Bronchial epithelial cell (primary cell): ENCODE measurements around the gene SNRPD2. TPM values are rescaled to one million over a fixed set of nuclear protein-coding genes. Genes with fewer than 3 reads are reported as not detected.

Experiments used
- DNase-seq: peaks from one replicate; pipeline ENCODE4 v3.0.0-alpha.2; 2010; ENCODE audit warnings: low read depth
- FAIRE-seq: peaks from 2 replicates; lab custom pipeline; 2011; peaks lifted over from hg19 to GRCh38; lab: Jason Lieb, UNC
- H3K27me3 ChIP-seq: 2 replicates; pipeline ENCODE4 v1.5.1; 2011; ENCODE audit warnings: low read length; ENCODE audit not compliant: control insufficient read depth, insufficient read depth
- H3K36me3 ChIP-seq: 2 replicates; pipeline ENCODE4 v1.5.1; 2011; ENCODE audit warnings: low read length; ENCODE audit not compliant: control insufficient read depth, insufficient read depth
- H3K4me3 ChIP-seq: 2 replicates; pipeline ENCODE4 v1.5.1; 2011; ENCODE audit warnings: mild to moderate bottlenecking, low read depth, low read length, control low read depth
- total RNA-seq: library from RNA; depleted of rRNA; stranded (reverse); fragments of >200 nt; gene quantifications from 2 replicates; pipeline ENCODE4 v1.2.1, GENCODE V29; 2014
- TF ChIP-seq, protein P1 (sequence below): IDR thresholded peaks from 2 replicates; pipeline ENCODE4 v1.5.1; 2011; ENCODE audit warnings: mild to moderate bottlenecking, moderate library complexity, low read length, control low read depth, inconsistent platforms; ENCODE audit not compliant: insufficient read depth, severe bottlenecking

SNRPD2 gene
- total RNA-seq, 1 donor from 2014 or later = 429 TPM

DNA sequence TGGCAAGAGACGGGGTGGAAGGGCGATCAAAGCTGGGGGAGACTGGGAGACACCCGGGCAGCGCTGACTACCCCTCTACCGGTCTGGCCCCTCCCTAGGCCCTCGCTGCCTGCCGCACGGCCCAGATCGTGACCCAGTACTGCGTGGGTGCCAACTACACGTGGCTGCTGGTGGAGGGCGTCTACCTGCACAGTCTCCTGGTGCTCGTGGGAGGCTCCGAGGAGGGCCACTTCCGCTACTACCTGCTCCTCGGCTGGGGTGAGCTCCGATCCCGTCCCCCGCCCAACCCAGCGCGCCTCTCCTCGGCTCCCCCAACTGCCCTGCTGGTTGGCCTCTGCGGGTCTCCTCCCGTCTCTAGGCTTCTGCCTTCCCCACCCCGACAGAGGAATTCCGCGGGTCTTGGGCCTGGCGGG lies 14.9 kb downstream of the SNRPD2 start:
- no peaks in the 10 kb centered on the region for H3K27me3 ChIP-seq
- DNase-seq (no peak), FAIRE-seq (no peak)
- TF ChIP-seq, protein P1, sequence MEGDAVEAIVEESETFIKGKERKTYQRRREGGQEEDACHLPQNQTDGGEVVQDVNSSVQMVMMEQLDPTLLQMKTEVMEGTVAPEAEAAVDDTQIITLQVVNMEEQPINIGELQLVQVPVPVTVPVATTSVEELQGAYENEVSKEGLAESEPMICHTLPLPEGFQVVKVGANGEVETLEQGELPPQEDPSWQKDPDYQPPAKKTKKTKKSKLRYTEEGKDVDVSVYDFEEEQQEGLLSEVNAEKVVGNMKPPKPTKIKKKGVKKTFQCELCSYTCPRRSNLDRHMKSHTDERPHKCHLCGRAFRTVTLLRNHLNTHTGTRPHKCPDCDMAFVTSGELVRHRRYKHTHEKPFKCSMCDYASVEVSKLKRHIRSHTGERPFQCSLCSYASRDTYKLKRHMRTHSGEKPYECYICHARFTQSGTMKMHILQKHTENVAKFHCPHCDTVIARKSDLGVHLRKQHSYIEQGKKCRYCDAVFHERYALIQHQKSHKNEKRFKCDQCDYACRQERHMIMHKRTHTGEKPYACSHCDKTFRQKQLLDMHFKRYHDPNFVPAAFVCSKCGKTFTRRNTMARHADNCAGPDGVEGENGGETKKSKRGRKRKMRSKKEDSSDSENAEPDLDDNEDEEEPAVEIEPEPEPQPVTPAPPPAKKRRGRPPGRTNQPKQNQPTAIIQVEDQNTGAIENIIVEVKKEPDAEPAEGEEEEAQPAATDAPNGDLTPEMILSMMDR = no peak
- no peaks in the 10 kb centered on the region for H3K36me3 ChIP-seq
- H3K4me3 ChIP-seq = peak overlapping the region; percentile 39

DNA sequence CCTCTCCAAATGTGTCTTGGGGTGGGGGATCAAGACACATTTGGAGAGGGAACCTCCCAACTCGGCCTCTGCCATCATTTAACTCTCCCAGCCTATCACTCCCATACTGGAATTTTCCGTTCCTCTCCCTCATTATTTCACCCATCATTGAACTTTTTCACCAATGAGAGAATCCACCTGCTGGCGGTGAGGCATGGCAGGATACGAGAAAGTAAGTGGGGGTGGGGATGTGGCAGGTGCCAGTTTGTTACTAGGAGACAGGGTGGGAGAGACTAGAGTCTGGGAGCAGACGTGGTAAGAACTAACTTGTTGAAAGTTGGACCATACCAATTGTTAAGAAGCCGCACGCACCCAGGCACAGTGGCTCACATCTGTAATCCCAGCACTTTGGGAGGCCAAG lies 16.8 kb downstream of the SNRPD2 start:
- FAIRE-seq (no peak), DNase-seq (no peak)
- no peak overlapping the region for H3K4me3 ChIP-seq
- TF ChIP-seq, protein P1 = no peak
- no peaks in the 10 kb centered on the region for H3K36me3 ChIP-seq
- no peaks in the 10 kb centered on the region for H3K27me3 ChIP-seq

DNA sequence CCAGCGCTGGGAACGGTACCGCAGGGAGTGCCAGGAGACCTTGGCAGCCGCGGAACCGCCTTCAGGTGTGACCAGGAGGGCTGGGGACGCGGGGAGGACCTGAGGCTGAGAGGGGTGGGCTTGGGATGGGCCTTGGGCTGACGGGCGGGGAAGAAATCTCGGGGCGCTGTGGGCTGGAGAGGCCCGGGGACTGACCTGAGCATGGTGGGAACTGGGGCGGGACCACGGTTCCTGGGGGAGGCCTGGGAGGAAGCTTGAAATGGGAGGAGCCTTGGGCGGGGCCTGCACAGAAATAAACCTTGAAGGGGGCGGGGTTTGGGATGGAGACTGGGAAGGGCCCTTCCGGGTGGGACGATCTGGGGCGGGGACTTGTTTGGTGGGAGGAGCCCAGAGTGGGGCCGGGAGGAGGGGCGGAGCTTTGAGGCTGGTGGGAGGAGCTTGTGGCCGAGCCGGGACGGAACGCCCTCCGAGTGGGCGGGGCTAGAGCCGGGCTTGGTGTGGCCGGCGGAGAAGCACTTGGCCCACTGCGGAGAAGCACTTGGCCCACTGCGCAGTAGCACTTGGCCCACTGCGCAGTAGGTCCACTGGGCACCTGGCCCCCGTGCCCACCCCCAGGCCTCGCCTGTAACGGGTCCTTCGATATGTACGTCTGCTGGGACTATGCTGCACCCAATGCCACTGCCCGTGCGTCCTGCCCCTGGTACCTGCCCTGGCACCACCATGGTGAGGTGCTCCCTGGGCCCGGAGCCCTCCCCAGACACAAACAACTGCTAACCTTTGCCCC lies 20.9 kb downstream of the SNRPD2 start:
- DNase-seq = peak; percentile 73
- Histone ChIP-seq H3K36me3 (no peaks in the 10 kb centered on the region), H3K27me3 (no peaks in the 10 kb centered on the region), H3K4me3 (peak overlapping the region; percentile 45)
- FAIRE-seq = no peak
- TF ChIP-seq, protein P1 = no peak

DNA sequence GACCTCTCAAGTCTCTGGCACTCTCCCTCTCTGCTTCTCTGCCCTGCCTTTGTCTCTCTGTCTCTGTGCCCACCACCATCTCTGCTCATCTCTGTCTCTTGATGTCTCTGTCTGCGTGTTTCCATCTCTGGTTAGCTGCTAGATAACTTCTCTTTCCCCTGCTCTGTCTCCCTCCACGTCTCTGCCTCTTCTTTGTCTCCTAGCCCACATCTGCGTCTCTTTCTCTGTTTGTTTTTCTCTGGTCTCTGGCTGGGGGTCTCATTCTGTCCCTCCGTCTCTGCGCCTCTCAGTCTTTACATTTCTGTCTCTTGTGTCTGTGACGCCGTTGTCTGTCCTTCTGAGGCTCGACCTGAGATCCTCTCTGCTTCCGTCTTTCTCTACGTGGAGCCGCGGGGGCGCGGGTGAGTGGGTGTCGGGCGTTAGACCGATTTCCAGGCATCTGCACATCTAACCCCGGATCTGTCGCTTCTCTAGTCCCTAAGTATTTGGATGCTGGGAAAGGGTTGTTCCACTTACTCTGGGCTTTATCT lies 23.3 kb downstream of the SNRPD2 start:
- Histone ChIP-seq H3K4me3 (peak overlapping the region; percentile 22), H3K27me3 (no peaks in the 10 kb centered on the region), H3K36me3 (no peaks in the 10 kb centered on the region)
- FAIRE-seq (no peak), DNase-seq (no peak)
- TF ChIP-seq, protein P1 = no peak

DNA sequence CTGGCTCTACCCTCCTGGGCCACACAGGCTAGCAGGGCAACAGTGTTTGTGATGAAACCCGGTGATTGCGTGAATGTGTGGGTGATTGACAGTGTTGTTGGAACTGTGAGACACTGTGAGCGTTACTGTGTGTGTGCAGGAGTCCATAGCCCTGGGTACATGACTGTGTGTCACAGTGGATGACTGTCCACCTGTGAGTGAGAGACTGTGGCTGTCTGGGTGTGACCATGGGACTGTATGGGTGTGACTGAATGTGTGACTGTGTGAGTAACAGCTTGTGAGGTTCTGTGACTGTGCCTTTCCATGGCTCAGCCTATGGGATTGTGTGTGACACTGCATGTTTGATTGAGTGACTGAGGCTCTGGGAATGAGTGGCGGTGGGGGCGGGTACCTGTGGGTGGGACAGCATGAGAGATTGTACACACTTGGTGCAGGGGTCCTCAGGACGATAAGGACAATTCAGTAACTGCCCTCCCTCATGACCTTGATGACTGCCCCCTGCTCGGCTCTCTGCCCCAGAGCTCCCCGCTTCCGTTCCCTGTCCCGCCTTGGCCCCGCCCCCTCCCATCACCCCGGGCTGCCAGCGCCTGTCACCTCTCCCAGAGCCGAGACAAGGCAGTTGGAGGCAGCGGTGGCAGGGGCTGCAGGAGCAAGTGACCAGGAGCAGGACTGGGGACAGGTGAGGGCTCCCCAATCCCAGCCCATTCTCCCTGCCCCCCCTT lies 24.0 kb downstream of the SNRPD2 start, which contains the start of gene GIPR:
Gene GIPR (plus strand): TSS at position 602 of the 722 bp plus-strand sequence. CDS start 1,300 bp downstream, outside the sequence.
- DNase-seq (peak; percentile 85), FAIRE-seq (peak; percentile 96)
- TF ChIP-seq, protein P1 = no peak
- Histone ChIP-seq H3K36me3 (no peaks in the 10 kb centered on the region), H3K27me3 (no peaks in the 10 kb centered on the region), H3K4me3 (peak within 1 kb of the TSS; percentile 22)
